ENCODE measurements around the gene ZXDC. TPM values are rescaled to one million over a fixed set of nuclear protein-coding genes. Genes with fewer than 3 reads are reported as not detected.
A peak's percentile ranks its signal among the peaks of the same experiment; 100 is the strongest.

ZXDC gene
- total RNA-seq, 4 donors from 2014 or later: 18.5 to 57.9 (median 33.5) TPM

DNA sequence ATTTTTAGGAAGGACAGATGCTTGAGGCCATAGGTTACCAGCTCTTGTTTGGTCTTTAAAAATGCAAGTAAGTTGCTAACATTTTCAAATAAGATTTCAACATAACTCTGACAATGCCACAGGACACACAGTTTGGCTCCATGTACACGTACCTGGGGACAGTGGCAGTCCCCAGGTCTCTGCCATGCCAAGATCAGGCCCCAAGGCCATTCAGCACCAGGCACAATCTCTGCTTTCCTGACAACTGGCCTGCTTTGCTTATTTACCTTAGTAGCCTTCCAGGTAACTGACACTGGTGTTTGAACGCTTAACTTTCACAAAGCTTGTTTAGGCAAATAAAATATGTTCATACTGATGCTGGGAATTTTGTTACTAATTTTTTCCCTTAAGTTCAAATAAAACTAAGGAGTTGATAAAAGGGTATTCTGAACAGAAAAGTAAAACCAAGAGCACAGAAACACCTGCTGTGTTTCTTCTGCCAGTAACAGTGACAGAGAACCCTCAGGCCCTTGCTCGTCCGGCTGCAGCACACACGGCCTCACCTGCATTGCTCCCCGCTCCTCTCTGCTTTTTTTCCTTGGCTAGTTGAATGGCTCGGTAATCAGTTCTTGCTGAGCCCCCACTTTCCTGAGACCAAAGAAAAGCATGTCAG is 16.5 kb downstream of the ZXDC start:
- peak in 1 of 2 donors; percentile 2 for DNase-seq
- no peaks in the 10 kb centered on the region for H3K4me1 ChIP-seq
- H3K36me3 ChIP-seq: no peaks in the 10 kb centered on the region
- TF ChIP-seq, protein P1, sequence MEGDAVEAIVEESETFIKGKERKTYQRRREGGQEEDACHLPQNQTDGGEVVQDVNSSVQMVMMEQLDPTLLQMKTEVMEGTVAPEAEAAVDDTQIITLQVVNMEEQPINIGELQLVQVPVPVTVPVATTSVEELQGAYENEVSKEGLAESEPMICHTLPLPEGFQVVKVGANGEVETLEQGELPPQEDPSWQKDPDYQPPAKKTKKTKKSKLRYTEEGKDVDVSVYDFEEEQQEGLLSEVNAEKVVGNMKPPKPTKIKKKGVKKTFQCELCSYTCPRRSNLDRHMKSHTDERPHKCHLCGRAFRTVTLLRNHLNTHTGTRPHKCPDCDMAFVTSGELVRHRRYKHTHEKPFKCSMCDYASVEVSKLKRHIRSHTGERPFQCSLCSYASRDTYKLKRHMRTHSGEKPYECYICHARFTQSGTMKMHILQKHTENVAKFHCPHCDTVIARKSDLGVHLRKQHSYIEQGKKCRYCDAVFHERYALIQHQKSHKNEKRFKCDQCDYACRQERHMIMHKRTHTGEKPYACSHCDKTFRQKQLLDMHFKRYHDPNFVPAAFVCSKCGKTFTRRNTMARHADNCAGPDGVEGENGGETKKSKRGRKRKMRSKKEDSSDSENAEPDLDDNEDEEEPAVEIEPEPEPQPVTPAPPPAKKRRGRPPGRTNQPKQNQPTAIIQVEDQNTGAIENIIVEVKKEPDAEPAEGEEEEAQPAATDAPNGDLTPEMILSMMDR (IDR thresholded peaks at IDR 0.05): no peak
- H3K27ac ChIP-seq: no peak overlapping the region
- intact Hi-C loops (cut with DNase I; ENCODE audit: low total_unique reads): no loop called here
- H3K9me3 ChIP-seq: no peaks in the 10 kb centered on the region
- H3K4me3 ChIP-seq: no peak overlapping the region
- H3K27me3 ChIP-seq: no peaks in the 10 kb centered on the region

DNA sequence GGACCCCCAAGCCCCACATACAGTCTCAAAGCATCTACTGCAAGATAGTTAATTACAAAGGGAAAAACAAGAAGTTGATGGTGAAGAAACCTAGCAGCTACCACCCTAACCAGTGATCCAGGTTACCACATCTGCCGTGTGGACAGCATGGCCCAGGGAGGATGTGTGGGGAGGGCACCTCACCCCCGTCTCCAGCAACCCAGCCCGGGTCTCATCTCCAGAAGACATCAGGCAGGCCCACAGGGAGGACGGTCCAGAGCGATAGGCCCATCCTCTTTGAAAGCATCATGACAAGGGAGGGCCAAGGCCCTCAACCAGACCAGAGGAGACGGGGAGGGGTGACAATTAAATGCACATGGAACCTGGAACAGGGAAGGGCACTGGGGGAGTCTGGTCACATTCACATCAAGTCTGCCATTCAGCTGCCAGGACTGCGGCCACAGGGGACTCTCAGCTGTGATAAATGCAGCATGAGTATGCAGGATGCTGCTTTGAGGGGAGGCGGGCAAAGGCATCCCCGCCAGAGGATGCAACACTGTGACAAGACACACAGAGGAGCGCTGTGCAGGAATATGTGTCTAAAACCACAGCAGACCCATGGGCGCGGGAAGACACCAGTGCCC is 18.8 kb downstream of the ZXDC start:
- H3K27ac ChIP-seq: no peak overlapping the region
- peak; percentile 7 to 8 for DNase-seq
- H3K4me1 ChIP-seq: no peaks in the 10 kb centered on the region
- no peaks in the 10 kb centered on the region for H3K9me3 ChIP-seq
- H3K27me3 ChIP-seq: no peaks in the 10 kb centered on the region
- H3K4me3 ChIP-seq: no peak overlapping the region
- TF ChIP-seq POLR2A (IDR thresholded peaks at IDR 0.05): no peak
- TF ChIP-seq, protein P1 (IDR thresholded peaks at IDR 0.05): no peak
- no peaks in the 10 kb centered on the region for H3K36me3 ChIP-seq
- intact Hi-C loops (cut with DNase I; ENCODE audit: low total_unique reads): no loop called here

DNA sequence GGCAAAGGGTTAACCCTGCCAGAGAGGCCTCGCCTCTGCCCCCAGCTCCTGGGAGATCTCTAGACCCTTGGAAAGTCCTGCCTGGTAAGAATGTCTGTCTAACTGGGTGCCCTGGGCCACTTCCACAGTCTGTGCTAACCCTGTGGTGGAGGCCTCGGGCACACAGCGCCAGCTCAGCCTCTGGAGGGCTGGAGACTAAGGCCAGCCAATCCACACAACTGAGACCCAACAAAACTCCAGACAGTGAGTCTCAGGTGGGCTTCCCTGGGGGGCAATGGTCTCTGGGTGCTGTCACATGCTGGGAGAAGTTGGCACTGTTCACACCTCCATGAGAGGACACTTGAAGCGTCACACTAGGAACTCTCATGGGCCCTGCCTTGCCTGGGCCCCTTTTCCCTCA is 19.5 kb downstream of the ZXDC start:
- no peak for TF ChIP-seq POLR2A (IDR thresholded peaks at IDR 0.05)
- TF ChIP-seq, protein P1 (IDR thresholded peaks at IDR 0.05): no peak

DNA sequence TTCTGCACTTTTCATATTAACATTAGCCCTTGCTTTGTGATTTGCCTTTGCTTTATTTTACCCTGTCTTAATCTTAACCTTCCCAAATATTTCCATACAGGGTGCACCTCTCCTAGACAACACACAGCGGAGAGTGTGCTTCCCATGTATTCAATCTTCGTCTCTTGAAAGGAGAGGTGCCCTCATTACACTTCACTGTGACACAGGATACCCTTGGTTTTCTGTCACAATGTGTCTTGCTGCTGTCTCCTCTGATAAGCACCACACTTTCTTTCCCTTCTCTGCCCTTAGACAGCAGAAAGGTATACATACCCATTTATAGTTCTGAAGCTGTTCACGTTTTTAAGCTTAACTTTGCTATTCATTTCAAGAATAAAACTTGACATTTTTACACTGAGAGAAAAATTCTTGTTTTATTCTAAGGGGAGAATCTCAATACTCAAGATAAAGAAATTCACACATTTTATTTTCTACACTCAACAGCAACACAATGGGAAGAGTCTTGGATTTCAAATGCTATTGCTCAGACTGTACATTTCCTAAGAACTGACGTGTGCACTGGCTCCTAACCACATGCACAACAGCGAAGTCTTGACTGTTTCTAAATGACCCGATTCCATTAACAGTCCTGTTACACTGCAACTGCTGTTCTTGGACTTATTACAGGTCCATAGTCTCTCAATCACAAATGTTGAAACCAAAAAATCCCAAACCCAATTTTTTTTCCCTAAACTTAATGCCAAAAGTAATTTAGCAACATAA is 21.1 kb downstream of the ZXDC start:
- Histone ChIP-seq H3K4me1 (no peaks in the 10 kb centered on the region), H3K27me3 (no peaks in the 10 kb centered on the region), H3K36me3 (no peaks in the 10 kb centered on the region), H3K9me3 (no peaks in the 10 kb centered on the region), H3K4me3 (no peak overlapping the region), H3K27ac (no peak overlapping the region)
- intact Hi-C loops (cut with DNase I; ENCODE audit: low total_unique reads): no loop called here
- TF ChIP-seq POLR2A (IDR thresholded peaks at IDR 0.05): no peak
- TF ChIP-seq, protein P1 (IDR thresholded peaks at IDR 0.05): no peak
- DNase-seq: no peak

More for the DNA sequence above, 19.5 kb downstream of the ZXDC start:
- Histone ChIP-seq H3K27me3 (no peaks in the 10 kb centered on the region), H3K4me1 (no peaks in the 10 kb centered on the region), H3K9me3 (no peaks in the 10 kb centered on the region), H3K36me3 (no peaks in the 10 kb centered on the region), H3K27ac (no peak overlapping the region), H3K4me3 (no peak overlapping the region)
- DNase-seq: peak; percentile 3
- intact Hi-C loops (cut with DNase I; ENCODE audit: low total_unique reads): no loop called here

DNA sequence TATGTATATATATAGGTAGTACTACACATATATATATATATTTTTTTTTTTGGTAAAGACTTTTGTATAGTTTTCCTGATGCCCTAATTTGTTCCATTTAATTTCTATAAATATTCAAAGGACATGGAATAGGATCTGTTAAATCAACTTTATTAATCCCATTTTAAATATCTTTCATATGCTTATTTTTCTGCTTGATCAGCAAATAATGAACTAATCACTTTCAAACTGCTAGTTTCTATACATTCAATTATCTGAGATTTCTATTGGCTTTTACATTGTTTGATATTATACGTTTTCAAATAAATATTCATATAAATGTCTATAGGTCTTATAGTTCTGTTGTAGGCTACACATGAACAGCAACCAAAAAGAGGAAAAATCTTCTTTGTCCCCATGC is 21.7 kb downstream of the ZXDC start:
- no peak overlapping the region for H3K27ac ChIP-seq
- TF ChIP-seq, protein P1 (IDR thresholded peaks at IDR 0.05): no peak
- TF ChIP-seq POLR2A (IDR thresholded peaks at IDR 0.05): no peak
- H3K36me3 ChIP-seq: no peaks in the 10 kb centered on the region
- H3K9me3 ChIP-seq: no peaks in the 10 kb centered on the region
- no peak for DNase-seq
- no peaks in the 10 kb centered on the region for H3K27me3 ChIP-seq
- intact Hi-C loops (cut with DNase I; ENCODE audit: low total_unique reads): no loop called here
- H3K4me1 ChIP-seq: no peaks in the 10 kb centered on the region
- no peak overlapping the region for H3K4me3 ChIP-seq

All from uterus (tissue), 4 donors.